Gastrocnemius medialis (tissue), 4 donors: ENCODE measurements around the gene IRX6.

Experiments used
- POLR2A ChIP-seq, 2 donors: fragments of 450-650 bp; IDR thresholded peaks; one replicate each; pipeline ENCODE4 v1.6.1; 2017; ENCODE audit warnings: antibody characterized with exemption in 2 of 2, mild to moderate bottlenecking in 2 of 2, moderate library complexity in 2 of 2
- TF ChIP-seq, protein P1 (sequence below), 5 experiments: fragments of 450-650 bp in 3 of 5; fragments of 200-600 bp in 2 of 5; sonication (generic) in 2 of 5; IDR thresholded peaks in 4 of 5; conservative IDR thresholded peaks in 1 of 5; 1 replicate in 4 of 5; 2 replicates in 1 of 5; pipeline ENCODE4 v1.5.1; 2016 to 2019; ENCODE audit warnings: antibody characterized with exemption in 5 of 5, mild to moderate bottlenecking in 3 of 5, moderate library complexity in 3 of 5

DNA sequence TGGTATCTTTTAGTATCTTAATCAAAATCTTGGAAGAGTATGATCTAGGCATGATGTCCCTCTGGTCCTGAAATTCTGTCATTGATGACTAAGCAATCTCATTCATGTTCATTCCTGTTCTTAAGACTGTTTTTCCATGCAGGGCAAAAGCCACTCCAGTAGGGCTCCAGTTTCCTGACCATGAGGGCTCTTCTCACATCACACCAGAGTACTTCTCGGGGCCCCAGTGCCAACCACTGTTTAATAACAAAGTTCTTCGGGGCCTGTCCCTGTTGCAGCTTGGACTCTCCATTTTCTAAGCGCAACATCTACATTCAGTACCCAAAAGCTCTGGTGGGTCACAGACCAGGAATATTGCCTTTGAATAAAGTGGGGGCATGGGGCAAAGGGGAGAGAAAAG lies 52.0 kb downstream of the IRX6 start:
- TF ChIP-seq, protein P1, sequence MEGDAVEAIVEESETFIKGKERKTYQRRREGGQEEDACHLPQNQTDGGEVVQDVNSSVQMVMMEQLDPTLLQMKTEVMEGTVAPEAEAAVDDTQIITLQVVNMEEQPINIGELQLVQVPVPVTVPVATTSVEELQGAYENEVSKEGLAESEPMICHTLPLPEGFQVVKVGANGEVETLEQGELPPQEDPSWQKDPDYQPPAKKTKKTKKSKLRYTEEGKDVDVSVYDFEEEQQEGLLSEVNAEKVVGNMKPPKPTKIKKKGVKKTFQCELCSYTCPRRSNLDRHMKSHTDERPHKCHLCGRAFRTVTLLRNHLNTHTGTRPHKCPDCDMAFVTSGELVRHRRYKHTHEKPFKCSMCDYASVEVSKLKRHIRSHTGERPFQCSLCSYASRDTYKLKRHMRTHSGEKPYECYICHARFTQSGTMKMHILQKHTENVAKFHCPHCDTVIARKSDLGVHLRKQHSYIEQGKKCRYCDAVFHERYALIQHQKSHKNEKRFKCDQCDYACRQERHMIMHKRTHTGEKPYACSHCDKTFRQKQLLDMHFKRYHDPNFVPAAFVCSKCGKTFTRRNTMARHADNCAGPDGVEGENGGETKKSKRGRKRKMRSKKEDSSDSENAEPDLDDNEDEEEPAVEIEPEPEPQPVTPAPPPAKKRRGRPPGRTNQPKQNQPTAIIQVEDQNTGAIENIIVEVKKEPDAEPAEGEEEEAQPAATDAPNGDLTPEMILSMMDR (IDR thresholded peaks at IDR 0.05 in 4 of 5, conservative IDR thresholded peaks at IDR 0.05 in 1 of 5), result no peak
- no peak for TF ChIP-seq POLR2A (IDR thresholded peaks at IDR 0.05)
